Transverse colon (tissue), 4 donors: ENCODE results near the gene IP6K1. TPM values are rescaled to one million over a fixed set of nuclear protein-coding genes. Genes with fewer than 3 reads are reported as not detected.
"Not testable (repeated sequence)": the region's sequence is repeated elsewhere in the genome, so short reads cannot be mapped to it uniquely, and the experiment has no call there.

Experiments
- DNase-seq: peaks from one replicate; pipeline ENCODE4 v3.0.0-alpha.2; 2019
- H3K27ac ChIP-seq, 4 donors: fragments of 200-600 bp; sonication (generic); 2 replicates each; pipeline ENCODE4 v1.5.1; 2016 to 2018; ENCODE audit warnings: inconsistent platforms in 4 of 4
- H3K27me3 ChIP-seq: fragments of 200-600 bp; sonication (generic); 2 replicates; pipeline ENCODE4 v1.5.1; 2017; ENCODE audit warnings: inconsistent platforms
- H3K36me3 ChIP-seq, 4 donors: fragments of 200-600 bp; sonication (generic); 2 replicates each; pipeline ENCODE4 v1.5.1; 2017 to 2019; ENCODE audit warnings: inconsistent platforms in 4 of 4
- H3K4me1 ChIP-seq, 4 donors: fragments of 200-600 bp; sonication (generic); 2 replicates each; pipeline ENCODE4 v1.5.1; 2017 to 2020; ENCODE audit warnings: inconsistent platforms in 4 of 4
- H3K4me3 ChIP-seq, 4 donors: fragments of 200-600 bp; sonication (generic); 1 replicate in 1 of 4; 2 replicates in 3 of 4; pipeline versions ENCODE4 v1.5.1 to v1.6.1; 2017 to 2019; ENCODE audit warnings: inconsistent platforms in 4 of 4
- H3K9me3 ChIP-seq, 2 donors: fragments of 200-600 bp; sonication (generic); 2 replicates each; pipeline ENCODE4 v1.5.1; 2017 to 2019; ENCODE audit warnings: inconsistent platforms in 2 of 2
- EP300 ChIP-seq: sonication (generic); formaldehyde crosslinking; IDR thresholded peaks from one replicate; pipeline ENCODE4 v1.6.1; 2017; ENCODE audit warnings: antibody characterized with exemption, low read depth
- POLR2A ChIP-seq: fragments of 450-650 bp; IDR thresholded peaks from one replicate; pipeline ENCODE4 v1.6.1; 2016; ENCODE audit warnings: antibody characterized with exemption, mild to moderate bottlenecking, moderate library complexity
- POLR2AphosphoS5 ChIP-seq, 3 donors: sonication (generic); formaldehyde crosslinking; IDR thresholded peaks; one replicate each; pipeline ENCODE4 v1.6.1; 2016; ENCODE audit warnings: antibody characterized with exemption in 3 of 3
- WGBS, 2 donors: methylation state at CpG; one replicate each; pipeline ENCODE4 v1.1.5; 2018; ENCODE audit warnings: low coverage in 1 of 2; 5-methylcytosine and 5-hydroxymethylcytosine counted together
- in situ Hi-C, 4 donors: fragments of 200-750 bp; cut with MboI; loops; one replicate each; pipeline versions ENCODE4 v1.15.0 to v1.15.1; 2017; ENCODE audit warnings: low sequenced_read_pairs in 3 of 4, low pct_ligation_motif_present in 1 of 4, low pct_unique_long_range_greater_than_20kb in 1 of 4
- intact Hi-C: fragments of 100-400 bp; cut with DNase I; formaldehyde crosslinking; loops from one replicate; pipeline ENCODE4 v1.15.1; 2023; ENCODE audit warnings: low total_unique reads
- total RNA-seq, 4 donors: library from RNA; depleted of rRNA; stranded (reverse); fragments of >200 nt; gene quantifications; one replicate each; pipeline ENCODE4 v1.1.0, GENCODE V29; 2016
- TF ChIP-seq, protein P1 (sequence below), 5 experiments: fragments of 200-600 bp in 3 of 5; fragments of 450-650 bp in 2 of 5; sonication (generic) in 3 of 5; IDR thresholded peaks; 1 replicate in 2 of 5; 2 replicates in 3 of 5; pipeline ENCODE4 v1.5.1; 2016 to 2017; ENCODE audit warnings: antibody characterized with exemption in 5 of 5, inconsistent platforms in 3 of 5, mild to moderate bottlenecking in 2 of 5, moderate library complexity in 1 of 5

IP6K1 gene
- total RNA-seq, 4 donors from 2014 or later = 20.5 to 40.7 (median 39.7) TPM

DNA sequence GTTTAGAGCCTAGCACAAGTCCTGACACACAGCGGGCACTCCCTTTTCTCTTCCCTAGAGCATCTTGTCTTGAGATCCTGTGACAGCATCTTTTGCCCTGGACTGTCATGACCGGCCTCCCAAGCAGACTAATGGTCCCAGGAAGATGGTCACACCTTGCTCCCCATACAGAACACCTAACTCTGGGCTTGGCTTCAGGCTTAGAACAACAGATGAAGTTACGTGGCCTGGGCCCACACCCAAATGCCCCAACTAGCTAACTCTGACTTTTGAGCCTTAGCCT lies 781 bp upstream of the IP6K1 start:
- in situ Hi-C loops = loop anchor here in 1 of 4 donors (5.0 kb wide), 1 partner anchor 65 kb away; the partner anchor contains the start of gene GMPPB
- 69% methylated on average over 3 of the region's 3 CpGs; no CpG with 5 or more reads in 1 of the 2 donors for WGBS, 2 donors

DNA sequence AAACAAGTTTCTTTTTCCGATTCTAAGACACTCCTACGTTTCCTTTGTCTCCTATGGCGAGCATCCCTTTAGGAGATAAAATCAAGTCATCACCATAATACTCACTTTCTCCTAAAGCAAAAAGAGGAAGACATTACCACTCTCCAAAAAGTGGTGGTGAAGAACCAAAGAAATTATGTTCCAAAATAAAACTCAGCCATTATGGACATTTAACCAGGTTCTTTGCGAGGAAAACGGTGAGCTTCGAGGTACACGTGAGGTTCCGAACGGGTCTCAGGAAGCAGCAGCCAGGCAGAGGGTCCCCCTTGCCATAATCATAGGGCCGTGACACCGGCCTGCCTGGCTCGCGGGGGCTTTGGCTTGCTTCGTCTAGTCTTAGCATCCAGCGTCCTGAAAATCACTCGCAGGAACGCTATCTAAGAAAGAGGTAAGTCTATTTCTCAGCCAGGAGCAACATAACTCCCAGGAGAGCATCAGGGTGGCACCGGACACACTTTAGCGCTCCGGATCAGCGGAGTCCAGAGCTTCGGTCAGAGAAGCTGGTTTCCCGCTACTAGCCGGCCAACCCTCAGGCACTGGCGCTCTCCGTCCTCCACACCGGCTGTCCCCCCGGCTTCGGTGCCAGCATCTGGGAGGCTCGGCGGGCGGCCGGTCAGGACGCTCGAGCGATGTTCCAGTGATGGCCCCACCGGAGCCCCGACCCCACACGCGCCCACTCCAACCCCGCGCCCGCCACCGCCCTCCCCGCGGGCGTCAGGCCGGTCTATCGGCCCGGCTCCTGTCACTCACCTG lies 581 bp downstream of the IP6K1 start:
- intact Hi-C loops (no loop called here), in situ Hi-C loops (loop anchor here in 1 of 4 donors (5.0 kb wide), 1 partner anchor 63 kb away; the partner anchor contains the start of gene GMPPB)
- no peaks in the 10 kb centered on the region for H3K9me3 ChIP-seq
- peak; percentile 47 for DNase-seq
- no peaks in the 10 kb centered on the region for H3K27me3 ChIP-seq
- H3K36me3 ChIP-seq = no peaks in the 10 kb centered on the region
- WGBS, 2 donors = 2 to 7% methylated on average over 8 to 48 of the region's 50 CpGs
- peaks cover 23 to 49% (median 35%) of the 10 kb centered on the region in 4 donors for H3K4me1 ChIP-seq
- peak overlapping the region; percentile 61 to 96 (median 92) for H3K4me3 ChIP-seq
- H3K27ac ChIP-seq = peak overlapping the region; percentile 94 to 97 (median 97)
- TF ChIP-seq, protein P1, sequence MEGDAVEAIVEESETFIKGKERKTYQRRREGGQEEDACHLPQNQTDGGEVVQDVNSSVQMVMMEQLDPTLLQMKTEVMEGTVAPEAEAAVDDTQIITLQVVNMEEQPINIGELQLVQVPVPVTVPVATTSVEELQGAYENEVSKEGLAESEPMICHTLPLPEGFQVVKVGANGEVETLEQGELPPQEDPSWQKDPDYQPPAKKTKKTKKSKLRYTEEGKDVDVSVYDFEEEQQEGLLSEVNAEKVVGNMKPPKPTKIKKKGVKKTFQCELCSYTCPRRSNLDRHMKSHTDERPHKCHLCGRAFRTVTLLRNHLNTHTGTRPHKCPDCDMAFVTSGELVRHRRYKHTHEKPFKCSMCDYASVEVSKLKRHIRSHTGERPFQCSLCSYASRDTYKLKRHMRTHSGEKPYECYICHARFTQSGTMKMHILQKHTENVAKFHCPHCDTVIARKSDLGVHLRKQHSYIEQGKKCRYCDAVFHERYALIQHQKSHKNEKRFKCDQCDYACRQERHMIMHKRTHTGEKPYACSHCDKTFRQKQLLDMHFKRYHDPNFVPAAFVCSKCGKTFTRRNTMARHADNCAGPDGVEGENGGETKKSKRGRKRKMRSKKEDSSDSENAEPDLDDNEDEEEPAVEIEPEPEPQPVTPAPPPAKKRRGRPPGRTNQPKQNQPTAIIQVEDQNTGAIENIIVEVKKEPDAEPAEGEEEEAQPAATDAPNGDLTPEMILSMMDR (IDR thresholded peaks at IDR 0.05) = no peak
- TF ChIP-seq EP300 = no peak
- TF ChIP-seq POLR2A = no peak
- TF ChIP-seq POLR2AphosphoS5 (IDR thresholded peaks at IDR 0.05) = no peak

More for the DNA sequence above, 781 bp upstream of the IP6K1 start:
- no peaks in the 10 kb centered on the region for H3K9me3 ChIP-seq
- no peak for DNase-seq
- peak overlapping the region; percentile 94 to 97 (median 97) for H3K27ac ChIP-seq
- no peaks in the 10 kb centered on the region for H3K27me3 ChIP-seq
- peaks cover 23 to 37% (median 25%) of the 10 kb centered on the region in 4 donors for H3K4me1 ChIP-seq
- TF ChIP-seq POLR2A (no peak), EP300 (no peak), POLR2AphosphoS5 (IDR thresholded peaks at IDR 0.05) (no peak)
- intact Hi-C loops = no loop called here
- H3K4me3 ChIP-seq = peak overlapping the region in 2 of 4 donors; percentile 93 to 96
- no peaks in the 10 kb centered on the region for H3K36me3 ChIP-seq

DNA sequence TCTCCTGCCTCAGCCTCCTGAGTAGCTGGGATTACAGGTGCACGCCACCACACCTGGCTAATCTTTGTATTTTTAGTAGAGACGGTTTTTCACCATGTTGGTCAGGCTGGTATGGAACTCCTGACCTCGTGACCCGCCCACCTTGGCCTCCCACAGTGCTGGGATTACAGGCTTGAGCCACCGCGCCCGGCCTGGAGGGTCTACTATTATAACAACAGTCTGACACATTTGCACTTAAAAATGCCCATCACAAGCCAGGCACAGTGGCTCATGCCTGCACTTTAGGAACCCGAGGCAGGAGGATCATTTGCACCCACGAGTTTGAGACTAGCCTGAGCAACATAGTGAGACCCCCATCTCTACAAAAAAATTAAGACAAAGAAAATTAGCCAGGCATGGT lies 4.1 kb downstream of the IP6K1 start:
- H3K27ac ChIP-seq, DNase-seq, H3K27me3 ChIP-seq, H3K36me3 ChIP-seq, in situ Hi-C loops, intact Hi-C loops, H3K4me3 ChIP-seq, H3K9me3 ChIP-seq: not testable (repeated sequence)
- 87 to 100% methylated on average over 2 to 9 of the region's 9 CpGs for WGBS, 2 donors
- H3K4me1 ChIP-seq = peaks cover 27 to 58% (median 38%) of the 10 kb centered on the region in 4 donors

DNA sequence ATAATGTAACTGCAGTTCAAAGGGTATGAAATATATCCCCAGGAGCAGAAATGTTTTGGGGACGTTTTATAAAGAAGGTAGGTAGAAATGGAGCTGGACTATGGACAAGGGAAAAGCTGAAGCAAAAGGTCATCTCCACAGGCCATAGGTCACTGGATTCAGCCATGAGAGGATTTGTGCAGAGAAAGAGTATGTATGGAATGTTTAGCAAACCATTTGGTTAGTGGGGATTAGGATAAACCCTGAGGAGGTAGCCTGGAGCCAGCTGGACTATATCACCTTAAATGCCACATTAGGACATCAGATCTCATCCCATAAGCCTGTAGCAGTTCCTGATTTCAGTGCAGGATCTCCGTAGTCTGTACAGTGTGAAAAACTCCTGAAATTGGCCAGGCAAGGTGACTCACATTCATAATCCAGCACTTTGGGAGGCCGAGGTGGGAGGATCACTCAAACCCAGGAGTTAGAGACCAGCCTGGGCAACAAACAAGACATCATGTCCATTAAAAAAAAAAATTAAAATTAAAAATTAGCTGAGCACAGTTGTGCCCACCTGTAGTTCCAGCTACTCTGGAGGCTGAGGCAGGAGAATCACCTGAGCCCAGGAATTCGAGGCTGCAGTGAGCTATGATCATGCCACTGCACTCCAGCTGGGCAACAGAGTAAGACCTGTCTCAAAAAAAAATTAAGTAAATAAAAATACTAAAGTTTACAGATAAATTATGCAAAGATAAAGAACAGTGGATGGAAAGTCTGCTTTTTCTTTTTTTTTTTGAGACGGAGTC lies 4.7 kb downstream of the IP6K1 start:
- in situ Hi-C loops = no loop called here
- intact Hi-C loops = no loop called here
- Histone ChIP-seq H3K36me3 (no peaks in the 10 kb centered on the region), H3K4me3 (no peak overlapping the region), H3K27ac (no peak overlapping the region), H3K27me3 (no peaks in the 10 kb centered on the region), H3K9me3 (no peaks in the 10 kb centered on the region), H3K4me1 (peaks cover 22 to 52% (median 32%) of the 10 kb centered on the region in 4 donors)
- TF ChIP-seq EP300 = no peak
- TF ChIP-seq POLR2A = no peak
- TF ChIP-seq, protein P1 (IDR thresholded peaks at IDR 0.05) = no peak
- TF ChIP-seq POLR2AphosphoS5 (IDR thresholded peaks at IDR 0.05) = no peak
- no peak for DNase-seq
- 71 to 74% methylated on average over 2 to 5 of the region's 5 CpGs for WGBS, 2 donors

DNA sequence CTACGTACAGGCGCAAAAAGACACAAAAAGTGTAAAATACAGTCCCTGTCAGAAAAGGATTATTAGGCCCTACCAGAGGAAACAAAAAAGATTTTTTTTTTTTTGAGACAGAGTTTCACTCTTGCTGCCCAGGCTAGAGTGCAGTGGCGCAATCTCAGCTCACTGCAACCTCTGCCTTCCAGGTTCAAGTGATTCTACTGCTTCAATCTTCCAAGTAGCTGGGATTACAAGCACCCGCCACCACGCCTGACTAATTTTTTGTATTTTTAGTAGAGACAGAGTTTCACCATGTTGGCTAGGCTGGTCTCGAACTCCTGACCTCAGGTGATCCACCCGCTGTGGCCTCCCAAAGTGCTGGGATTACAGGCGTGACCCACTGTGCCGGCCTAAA lies 5.4 kb downstream of the IP6K1 start:
- not testable (repeated sequence) for H3K36me3 ChIP-seq, DNase-seq

More for the DNA sequence above, 5.4 kb downstream of the IP6K1 start:
- H3K27me3 ChIP-seq, H3K4me3 ChIP-seq, H3K9me3 ChIP-seq, intact Hi-C loops, in situ Hi-C loops, H3K27ac ChIP-seq: not testable (repeated sequence)
- H3K4me1 ChIP-seq = peaks cover 22 to 52% (median 32%) of the 10 kb centered on the region in 4 donors
- 80 to 89% methylated on average over 9 of the region's 9 CpGs for WGBS, 2 donors
